Activated T-cell treated with anti-CD3 and anti-CD28 coated beads for 48 hours (primary cell): ENCODE measurements around the gene GMPR2.

Experiments used
- DNase-seq: peaks from one replicate; pipeline ENCODE4 v3.0.0-alpha.2; 2020; ENCODE audit warnings: low read depth

Gene GMPR2

DNA sequence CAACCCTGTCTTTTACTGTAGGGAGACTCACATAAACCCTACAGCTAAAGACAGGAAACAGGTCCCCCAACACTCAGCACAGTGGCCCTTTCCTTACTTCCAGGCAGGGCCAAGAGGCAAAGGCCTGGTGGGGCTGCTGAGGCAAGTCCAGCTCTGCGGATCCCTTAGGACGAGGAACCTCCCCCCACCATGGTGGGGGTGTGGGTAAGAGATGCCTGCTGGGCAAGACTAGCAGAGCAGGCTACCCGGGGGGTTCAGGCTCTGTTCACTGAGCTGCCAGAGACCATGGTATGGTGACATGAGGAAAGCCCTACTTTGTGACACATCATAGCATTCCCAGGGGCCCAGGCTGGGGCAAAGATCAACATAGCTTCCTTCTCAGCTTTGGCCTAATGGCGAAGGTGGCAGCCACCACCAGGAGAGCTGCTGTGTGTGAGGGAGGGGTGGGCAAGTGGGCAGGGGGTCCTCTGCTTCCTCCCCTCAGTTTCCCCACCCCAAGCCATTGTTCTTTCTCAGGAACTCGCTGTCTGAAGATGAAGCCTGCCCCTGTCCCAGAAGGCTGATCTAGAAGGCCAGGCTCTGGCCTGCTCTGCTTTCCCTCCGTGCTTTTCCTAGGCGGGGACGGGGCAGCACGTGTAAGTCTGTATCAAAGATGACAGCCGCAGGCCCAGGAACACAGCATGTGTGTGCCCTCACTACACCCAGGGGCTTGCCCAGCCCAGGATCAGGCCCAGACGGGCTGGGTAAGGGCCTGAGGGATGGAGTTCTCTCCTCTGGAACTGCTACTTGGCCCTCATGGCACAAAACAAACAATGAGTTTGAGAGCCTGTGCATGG lies 19.8 kb downstream of the GMPR2 start:
- no peak for DNase-seq

DNA sequence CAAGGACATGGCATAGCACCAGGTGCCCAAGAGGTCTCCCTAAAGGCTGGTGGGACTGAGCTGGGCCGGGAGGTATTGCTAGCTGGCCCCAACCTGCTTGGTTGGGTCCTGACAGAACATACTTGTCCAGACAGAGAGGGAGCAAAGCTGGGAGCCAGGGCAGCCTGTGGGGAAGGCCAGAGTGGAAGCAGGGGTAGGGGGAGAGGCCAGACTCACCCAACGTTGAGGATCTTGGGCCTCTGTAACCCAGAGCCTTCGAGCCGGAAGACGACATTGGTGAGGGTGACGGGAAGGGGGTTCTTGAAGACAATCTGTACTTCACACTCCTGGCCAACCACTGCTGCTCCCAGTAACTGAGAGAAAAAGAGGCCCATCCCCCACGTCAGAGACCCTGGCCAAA lies 21.2 kb downstream of the GMPR2 start:
- DNase-seq, result no peak

DNA sequence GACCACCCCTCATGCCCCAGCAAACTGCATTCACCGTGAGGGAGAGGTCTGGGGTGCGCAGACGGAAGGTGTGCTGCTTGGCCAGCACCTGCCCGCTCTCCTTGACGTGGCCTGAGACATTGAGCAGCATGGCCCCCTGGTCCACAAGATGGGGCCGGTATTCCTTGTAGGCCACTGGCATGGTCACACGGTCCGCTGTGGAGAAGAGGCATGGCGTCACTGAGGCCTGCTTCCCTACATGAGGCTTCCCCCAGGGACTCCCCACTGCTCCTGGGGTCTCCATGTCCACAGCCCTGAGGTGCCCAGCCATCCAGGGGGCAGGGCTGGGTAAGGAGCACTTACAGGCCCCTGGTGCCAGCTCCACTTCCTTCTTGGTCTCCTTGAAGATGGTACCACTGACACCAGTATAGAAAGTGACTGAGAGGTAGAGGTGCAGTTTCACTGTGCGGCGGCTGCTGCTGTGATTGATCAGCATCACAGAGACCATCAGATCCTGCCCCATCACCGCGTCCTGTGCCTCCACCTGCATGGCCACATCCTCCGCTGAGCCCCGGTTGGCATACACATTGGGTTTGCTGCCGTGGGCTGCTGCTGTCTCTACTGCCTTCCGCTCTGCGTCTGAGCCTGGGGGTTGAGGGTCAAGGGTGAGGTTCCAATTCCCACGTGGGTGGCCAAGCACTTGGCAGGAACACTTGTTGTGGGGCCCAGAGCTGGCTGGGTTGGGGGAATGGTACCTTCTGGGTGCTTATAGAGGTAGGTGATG lies 22.1 kb downstream of the GMPR2 start:
- no peak for DNase-seq

DNA sequence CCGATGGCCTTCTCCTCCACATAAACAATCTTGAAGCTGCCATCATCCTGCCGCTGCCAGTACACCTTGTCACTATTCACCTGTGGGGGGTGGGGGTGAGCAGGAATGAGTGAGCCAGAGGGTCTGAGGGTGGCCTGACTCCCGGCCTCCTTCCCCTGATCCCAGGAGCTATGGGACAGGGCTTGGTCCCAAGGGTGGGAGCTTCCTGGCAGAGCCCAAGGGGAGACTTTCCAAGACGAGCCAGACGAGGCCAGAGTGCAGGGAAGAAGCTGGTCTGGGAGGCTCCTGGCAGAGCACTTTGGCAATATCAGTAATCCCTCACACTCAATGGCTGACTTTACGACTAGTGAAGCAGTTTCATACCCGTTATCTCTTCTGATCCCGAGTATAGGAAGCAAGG lies 22.7 kb downstream of the GMPR2 start:
- DNase-seq, result no peak

DNA sequence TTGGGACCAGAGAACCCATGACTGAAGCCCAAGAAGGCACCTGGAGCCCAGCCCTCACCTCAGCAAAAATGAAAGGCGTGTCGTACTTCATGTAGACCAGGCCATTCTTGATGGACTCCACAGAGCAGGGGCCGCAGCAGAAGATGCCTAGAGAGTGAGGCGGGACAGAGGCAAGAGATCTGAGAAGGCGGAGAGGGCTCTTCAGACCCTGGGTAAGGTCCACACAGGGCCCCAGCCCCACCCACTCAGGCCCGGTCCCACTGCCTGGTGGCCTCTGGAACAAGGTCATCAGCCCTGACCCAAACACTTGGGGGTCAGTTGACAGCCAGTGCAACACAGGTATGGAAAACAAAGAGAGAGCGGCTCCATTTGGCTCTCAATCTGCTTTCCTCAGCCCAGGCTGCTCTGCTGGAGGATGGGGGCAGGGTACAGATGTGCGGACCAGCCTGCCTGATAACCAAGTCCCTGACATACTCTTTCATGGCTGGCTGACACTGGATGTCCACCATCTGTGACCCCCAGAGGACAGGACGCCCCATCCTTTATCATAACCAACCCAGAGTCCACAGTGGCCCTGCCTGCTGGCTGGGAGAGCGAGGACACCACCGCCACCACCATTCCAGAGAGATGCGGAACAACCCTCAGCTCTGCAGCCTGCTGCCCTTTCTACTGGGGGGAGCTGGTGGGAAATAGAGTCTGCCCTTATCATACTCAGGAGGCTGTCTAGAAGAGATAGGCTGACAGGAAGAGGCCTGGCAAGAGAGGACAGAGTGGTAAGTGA lies 23.4 kb downstream of the GMPR2 start:
- DNase-seq, result no peak

DNA sequence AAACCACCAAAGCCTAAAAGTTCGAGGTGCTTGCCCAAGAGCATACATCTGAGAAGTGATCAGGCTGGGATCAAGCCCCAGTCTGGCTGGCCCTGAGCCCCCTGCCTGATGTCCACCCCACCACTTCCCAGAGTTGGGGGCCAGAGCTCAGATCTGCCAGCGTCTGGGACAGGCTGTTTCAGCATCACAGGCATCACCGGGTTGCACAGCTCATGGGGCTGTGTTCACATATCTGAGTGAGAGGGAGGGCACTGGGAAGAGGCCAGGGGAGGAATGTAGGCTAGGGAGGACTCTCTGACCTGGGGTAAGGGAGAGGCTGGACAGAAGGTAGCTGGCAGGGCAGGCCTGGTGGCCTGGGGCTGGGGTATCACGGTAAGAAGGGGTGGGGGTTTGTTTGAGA lies 24.2 kb downstream of the GMPR2 start:
- no peak for DNase-seq

DNA sequence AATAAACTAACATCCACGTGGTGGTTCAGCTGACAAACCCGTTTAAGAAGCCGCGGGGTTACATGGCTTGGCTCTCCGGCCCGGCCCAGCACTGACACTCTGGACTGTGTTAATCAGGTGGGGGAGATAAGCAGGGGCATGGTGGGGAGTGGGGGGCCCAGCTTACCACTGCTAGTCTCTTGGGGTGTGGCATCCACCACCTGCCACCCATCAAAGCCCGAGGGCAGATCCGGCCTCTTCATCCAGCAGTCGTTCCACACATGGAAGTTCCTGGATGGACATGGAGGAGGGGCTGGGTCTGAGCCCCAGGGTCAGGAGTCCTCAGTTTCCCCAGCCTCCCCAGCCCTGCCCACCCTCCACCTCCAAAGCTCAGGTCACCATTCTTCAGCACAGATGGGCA lies 25.4 kb downstream of the GMPR2 start:
- DNase-seq, result no peak

DNA sequence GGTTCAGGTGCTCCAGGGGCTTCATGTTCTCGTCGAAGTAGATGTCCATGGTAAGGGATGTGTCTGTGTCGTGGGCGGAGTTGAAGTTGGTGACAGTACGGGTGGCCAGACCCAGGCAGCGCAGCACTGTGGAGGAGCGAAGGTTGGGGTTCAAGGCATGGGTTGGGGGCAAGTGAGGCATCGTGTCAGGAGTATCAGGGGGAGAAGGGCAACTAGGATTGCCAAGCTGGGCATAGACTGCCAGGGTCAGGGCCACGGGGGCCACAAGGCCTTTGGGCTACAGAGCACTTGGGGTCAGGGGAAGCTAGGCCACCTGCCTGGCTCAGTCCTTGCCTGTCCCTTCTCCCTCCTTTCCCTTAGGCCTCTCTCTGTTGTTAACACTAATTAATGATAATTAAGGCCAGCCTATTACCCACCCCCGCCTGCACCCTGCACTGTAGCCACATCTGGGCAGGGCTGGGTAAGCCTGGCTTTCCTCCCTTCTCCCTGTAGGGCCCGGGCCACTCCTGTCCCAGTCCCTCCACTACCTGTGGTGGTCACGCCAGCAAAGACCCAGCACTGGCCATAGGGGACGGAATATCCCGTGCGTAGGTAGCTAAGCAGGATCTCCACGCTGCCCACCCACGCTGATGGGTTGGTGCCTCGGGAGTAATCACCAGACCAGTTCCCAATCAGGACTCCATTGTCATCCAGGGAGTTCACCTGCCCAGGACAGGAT lies 26.0 kb downstream of the GMPR2 start:
- DNase-seq, result no peak

DNA sequence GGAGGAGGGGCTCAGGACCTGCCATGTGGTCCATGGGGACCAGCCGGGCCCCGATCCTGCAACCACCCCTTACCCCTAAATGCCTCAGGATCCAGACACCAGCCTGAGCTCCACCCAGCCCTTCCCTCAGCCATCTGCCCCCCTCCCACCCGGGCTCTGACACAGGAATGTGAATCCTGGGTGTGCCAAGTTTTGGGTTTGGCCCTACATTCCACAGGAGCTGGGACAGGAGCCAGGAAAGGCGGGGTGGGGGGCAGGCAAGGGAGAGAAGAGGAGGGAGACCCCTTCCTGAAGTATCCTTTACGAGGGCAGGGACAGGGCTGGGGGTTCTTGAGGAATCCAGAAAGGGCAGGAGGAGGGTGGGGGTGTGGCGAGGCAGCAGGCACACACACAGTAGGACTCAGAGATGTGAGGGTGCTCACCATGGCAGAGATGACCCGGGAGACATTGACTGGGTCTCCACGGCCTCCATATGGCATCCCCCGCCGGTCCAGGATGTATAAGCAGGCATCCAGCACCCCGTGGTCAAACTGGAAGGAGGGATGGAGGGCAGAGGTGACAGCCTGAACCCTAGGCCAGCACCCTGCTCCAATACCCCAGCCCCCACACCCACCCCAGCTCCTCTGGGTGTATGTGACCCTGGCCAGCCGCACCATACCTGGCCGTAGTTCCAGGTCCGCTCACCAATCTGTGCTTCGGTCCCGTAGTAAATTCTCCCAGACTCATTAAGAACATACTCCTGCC lies 26.7 kb downstream of the GMPR2 start:
- no peak for DNase-seq

DNA sequence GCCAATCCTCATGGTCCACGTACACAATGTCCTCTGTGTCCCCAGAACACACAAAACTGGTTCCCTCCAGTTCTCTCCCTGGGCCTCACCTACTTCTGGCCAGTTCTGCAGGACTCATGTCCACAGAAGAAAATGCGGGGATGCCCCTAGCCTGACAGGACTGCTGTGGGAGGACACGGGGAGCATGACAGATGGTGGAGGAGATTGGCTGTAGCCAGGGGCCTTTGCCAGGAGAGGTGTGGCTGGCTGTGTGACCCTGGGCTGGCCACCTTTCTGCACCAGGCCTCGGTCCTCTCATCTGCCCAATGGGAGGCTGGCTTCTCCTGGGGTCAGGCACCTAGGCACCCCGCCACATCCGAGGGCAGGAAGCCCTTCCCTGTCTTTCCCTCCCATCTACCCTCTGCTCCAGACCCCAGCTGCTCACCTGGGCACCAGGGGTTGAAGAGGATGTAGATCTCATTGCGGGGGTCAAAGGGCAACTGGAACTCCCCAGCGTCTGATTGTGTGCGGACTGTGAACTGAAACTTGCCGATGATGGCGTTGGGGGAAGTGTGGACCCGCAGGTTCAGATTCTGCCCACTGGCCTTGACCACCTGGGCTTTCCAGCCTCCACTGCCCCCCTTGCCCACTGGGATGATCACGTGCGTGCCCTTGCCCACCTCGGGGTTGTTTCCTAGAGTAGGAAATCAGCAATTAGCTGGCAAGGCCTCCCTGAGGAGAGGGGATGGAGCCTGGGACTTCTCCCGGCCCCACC lies 27.5 kb downstream of the GMPR2 start:
- DNase-seq, result no peak

DNA sequence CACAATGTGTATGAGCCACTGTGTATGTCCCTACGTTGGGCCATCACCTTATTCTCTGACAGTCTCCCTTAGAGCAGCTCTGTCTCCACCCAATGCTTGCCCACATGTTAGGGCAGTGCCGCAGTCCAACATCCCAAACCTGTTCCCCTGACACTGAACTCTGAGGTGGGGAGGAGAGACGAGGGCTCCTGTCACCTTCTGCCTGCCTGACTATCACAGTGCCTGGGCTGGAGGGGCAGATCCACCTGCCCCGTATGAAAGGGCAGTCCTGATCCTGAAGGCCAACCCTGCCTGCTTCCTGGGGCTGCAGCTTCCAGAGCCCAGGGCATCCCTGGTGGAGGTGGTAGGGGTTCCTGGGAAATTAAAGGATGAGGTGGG lies 28.0 kb downstream of the GMPR2 start:
- DNase-seq, result no peak

DNA sequence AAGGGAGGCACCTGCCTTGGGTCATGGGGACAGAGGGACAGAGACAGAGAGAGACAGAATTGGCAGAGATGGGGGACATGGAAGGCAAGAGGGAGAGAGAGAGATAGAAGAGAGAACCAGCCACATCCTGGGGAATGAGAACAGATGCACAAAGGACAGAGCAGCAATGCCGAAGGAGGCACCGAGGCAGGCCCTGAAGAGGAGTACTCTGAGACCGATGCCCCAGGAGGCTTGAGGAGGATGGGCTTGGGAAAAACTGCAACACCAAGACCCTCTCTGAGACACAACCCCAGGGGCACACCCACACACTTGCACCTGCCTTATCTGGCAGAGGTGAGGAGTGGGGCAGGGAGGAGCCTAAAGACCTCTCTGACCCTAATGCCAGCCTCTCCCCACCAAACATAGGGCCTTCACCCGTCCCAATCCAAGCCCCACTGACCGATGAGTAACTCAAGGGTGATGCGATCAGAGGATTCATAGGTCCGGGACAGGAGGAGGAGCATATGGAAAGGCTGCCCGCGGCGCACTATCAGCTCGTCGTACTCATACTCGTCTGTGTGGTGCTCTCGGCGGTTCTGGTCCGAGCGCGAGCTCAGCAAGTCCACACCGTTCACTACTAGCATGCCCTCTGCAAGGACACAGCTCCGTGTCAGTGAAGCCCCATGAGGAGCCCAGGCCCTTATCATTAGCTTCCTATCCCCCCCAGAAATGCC lies 28.7 kb downstream of the GMPR2 start:
- no peak for DNase-seq

DNA sequence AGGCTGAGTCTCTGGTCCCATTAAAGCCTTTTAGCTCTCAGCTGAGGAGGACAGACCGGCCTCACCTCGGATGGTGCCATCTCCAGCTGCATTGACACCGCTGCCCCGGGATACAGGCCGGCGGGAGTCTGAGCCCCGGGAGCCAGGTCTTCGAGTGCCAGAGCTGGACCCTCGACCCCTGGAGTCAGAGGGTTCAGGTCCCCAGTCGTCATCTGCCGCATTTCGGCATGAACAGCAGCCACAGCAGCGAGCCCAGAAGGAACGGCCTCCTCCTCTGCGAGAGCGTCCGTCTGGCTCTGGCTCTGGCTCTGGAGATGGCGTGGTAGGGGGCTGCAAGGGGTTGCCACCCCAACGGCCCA lies 29.2 kb downstream of the GMPR2 start:
- DNase-seq, result no peak

DNA sequence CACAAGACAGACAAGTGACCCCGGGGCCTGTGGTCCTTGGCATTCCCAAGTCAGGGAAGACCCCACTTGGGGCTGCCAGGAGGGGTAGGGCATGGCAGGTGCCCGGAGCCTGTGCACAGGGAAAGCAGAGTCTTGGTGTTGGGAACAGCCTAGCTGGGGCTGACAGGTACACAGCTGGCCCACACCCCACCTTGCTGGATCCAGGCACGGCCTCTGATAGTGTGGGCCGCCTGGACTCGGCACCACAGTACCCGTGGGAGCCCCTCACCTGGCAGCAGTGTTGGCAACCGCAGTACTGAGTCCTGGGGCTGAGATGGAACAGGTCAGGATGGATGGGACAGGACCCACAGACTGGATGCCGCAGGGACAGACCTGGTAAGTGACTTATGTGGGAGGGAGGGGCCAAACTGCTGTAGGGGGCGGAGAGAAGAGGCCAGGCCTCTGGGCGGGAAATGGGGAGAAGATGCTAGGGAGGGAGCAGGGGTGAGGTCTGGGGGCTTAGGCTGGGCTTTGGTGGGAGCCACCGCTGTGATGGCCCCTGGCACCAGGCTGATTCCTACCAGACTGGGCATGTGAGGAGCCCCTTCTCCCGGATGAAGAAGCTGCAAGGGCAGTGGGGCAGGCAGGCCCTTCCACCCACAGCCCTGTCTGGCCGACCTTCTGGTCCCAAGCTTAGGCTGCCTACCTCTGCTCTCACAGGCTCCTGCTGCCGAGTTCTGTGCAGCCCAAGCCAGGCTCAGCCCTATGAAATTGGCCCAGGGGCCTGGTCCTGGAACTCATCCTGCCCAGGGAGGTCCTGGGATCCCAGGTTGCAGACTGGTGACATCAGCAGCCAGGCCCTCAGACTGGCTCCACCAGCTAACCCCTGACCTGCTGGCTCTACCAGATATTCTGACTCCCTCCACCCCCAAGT lies 30.3 kb downstream of the GMPR2 start, which contains the start of gene TGM1:
TGM1 (minus strand) TSS at position 357 of the 913 bp plus-strand sequence. CDS start 825 bp downstream, outside the sequence.
- DNase-seq, result no peak

DNA sequence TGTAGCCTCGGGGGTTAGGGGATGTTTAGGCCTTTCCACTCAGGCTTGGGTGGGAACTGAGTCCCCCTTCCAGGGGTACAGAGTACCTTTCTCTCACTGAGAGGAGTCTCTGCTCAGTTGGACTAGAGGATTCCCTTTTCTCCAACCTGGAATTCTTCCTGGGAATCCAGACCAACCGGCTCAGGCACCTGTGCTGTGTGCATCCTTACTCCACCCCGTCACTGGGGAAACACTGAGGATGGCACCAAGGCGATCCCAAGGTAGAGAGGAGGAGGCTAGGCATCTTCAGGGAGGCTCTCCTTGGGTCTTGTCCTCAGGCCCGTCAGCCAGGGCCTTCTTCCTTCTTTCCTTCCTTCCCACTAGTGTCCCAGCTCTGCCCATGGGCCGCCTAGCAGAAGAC lies 31.1 kb downstream of the GMPR2 start:
- DNase-seq, result no peak

DNA sequence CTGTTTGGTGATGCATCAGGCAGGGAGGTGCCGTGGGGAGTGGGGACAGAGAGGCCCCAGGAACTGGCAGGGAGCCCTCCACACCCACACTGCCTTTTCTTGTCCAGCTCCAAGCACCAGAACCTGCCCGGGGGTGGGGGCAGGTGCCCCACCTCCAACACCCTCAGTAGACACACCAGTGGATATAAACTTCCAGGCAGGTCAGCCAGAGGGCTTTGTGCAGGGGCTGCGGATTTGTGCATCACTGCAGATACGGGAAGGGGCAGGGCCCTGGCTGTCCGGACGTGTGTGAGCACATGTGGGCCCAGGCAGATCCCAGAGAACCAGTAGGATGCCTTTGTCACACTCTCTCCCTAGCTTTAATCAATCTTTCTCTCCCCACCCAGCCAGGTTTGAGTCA lies 31.6 kb downstream of the GMPR2 start:
- DNase-seq, result no peak

DNA sequence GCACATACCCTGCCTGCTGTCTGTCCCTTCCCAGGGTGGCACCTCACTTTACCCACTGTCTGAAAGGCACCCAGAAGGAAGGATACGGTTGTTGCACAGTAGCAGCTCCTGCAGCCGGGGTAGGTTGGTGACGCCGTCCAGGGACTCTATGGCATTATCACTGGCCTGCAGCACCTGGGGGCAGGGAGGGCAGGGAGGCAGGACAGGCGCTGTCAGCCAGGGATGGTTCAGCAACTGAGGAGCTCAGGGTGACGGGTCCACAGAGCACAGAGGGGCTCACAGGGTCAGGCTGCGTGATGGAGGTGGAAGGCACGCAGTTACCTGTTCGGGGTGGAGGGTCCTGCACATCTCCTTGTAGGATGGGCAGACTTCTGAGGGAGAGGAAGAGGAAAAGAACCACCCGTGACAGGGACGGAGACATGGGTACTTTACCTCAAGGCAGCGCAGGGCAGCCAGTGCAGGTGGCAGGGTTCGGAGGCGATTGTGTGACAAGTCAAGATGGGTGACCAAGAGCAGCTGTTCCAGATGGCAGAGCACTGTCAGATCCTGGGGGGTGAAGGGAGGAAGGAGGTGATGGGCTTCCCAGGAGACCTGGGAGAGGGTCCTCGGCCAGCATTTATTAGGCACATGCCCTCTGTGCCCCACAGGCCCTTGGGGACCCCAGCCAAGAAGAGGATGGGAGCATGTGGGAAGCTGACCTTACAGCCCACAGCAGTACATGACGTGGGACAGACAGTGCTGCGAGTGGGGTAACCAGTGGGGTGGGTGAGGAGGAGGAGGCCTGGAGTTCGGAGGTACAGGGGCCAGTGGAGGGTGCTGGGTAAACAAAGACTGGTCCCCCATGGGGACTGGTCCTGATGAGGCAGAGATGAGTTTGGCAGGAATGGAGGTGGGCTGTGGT lies 33.9 kb downstream of the GMPR2 start:
- DNase-seq, result no peak

DNA sequence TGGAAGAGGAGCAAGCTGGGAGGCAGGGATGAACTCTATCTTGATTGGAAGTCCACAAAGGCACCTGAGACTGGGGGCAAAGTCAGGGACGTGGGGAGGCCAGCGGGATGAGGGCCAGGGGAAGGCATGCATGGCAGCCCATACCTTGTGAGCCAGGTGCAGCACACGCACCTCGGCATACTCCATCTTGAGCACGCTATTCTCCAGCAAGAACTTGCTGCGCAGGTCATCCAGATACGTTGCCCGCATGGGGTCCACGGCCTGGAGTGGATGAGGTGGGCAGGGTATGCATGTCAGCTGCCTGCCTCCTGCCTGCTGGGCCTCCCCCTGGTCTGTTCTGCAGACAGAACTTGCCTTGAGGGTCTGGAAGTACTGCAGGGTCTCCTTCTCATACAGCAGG lies 34.8 kb downstream of the GMPR2 start:
- DNase-seq, result no peak
